ENCODE data around the gene SPG7.
"Not testable (repeated sequence)": the region's sequence is repeated elsewhere in the genome, so short reads cannot be mapped to it uniquely, and the experiment has no call there.

Gene SPG7

DNA sequence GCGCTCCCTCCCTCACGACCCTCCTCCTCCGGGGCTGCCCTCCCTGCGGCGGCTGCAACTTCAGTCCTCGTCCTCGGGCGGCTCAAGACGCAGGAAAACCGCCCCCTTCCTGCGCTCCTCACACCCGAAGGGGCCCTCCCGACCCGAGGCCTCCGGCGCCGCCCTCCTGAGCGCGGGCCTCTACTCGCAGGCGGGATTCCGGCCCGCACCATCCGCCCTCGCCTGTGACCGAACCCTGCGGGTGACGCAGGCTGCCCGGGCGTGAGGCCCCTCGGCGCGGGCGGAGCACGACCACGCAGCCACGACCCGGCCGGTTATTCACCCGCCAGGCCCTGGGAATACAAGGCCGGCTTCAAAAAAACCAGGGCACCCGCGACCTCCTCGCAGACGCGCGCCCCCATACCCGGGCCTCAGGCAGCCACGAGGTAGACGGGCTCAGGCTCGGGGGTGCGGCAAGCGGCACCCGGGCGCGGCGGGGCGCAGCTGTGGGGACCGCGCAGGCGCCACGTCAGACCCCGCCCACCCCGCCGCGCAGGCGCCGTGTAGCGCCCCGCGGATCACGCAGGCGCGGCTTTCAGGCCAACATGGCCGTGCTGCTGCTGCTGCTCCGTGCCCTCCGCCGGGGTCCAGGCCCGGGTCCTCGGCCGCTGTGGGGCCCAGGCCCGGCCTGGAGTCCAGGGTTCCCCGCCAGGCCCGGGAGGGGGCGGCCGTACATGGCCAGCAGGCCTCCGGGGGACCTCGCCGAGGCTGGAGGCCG lies at the start of gene SPG7:
Gene SPG7, plus strand, starts transcription at position 570 of the 757 bp plus-strand sequence. Its CDS starts 15 bp downstream, at position 585.
- DNase-seq, result peak; percentile 50

DNA sequence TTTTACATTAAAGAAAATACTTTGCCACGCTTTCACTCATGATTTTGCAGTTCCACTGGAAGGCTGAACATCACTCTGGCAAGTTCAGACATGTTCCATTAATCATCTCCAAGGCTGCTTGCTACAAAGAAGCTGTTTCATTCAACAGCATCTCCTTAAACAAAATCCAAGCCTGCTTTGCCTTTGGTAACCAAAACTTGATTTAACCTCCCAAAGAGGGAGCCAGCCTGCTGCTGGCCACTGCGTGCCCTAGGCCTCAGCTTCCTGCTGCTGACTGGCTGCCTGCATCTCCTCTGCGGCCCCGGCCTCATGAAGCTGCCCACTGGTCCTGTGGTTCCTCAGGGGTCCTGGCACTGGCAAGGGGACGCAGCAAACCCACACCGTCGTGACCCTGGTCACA lies 49.7 kb upstream of the SPG7 start:
- DNase-seq, result no peak

DNA sequence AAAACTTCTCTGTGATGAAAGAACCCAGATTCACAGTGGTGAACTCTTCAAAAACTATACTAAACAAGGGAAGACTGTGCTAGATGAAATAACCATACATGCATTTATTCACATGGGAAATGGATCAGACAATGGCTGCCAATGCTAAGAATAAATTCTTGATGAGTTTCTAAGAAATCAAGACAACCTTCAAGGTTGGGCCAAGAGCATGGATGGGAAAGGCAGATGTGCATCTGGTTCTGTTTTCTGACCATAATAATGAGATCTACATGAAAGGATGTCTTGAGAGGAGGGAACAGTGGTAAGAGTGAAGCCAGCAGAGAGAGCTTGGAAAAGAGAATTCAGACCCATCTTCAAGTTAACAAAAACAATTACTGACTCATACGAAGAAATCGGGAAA lies 49.2 kb upstream of the SPG7 start:
- DNase-seq, result no peak

GRCh38 chr16:89460556-89460955 lies 47.6 kb upstream of the SPG7 start:
- no peak for DNase-seq

DNA sequence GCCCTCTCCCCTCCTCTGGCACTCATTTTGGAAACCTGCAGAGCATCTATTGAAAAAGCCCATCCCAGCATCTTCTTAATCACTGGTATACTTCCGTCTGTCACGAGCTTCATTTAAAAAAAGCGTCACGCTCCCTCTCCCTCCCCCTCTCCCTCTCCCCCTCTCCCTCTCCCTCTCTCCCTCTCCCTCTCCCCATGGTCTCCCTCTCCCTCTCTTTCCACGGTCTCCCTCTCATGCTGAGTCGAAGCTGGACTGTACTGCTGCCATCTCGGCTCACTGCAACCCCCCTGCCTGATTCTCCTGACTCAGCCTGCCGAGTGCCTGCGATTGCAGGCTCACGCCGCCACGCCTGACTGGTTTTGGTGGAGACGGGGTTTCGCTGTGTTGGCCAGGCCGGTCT lies 46.3 kb upstream of the SPG7 start:
- DNase-seq, result not testable (repeated sequence)

- not testable (repeated sequence) for DNase-seq
Measured at GRCh38 chr16:89462639-89463038, 45.6 kb upstream of the SPG7 start.

GRCh38 chr16:89463312-89463711 lies 44.9 kb upstream of the SPG7 start:
- not testable (repeated sequence) for DNase-seq

GRCh38 chr16:89466920-89467319 lies 41.3 kb upstream of the SPG7 start:
- DNase-seq, result no peak

- DNase-seq, result no peak
Measured at GRCh38 chr16:89467382-89467781, 40.8 kb upstream of the SPG7 start.

DNA sequence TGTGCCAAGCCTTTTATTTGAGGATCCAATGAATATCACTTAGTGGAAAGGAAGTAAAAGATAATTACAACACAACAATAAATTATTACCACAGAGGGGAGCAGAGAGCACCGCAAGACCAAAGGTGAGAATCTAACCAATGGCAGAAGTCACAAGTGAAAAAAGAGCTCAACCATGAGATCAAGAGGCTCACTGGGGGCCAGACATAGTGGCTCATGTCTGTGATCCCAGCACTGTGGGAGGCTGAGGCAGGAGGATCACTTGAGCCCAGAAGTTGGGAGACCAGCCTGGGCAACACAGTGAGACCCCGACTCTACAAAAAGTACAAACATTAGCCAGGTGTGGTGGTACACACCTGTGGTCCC lies 35.5 kb upstream of the SPG7 start:
- DNase-seq, result no peak

DNA sequence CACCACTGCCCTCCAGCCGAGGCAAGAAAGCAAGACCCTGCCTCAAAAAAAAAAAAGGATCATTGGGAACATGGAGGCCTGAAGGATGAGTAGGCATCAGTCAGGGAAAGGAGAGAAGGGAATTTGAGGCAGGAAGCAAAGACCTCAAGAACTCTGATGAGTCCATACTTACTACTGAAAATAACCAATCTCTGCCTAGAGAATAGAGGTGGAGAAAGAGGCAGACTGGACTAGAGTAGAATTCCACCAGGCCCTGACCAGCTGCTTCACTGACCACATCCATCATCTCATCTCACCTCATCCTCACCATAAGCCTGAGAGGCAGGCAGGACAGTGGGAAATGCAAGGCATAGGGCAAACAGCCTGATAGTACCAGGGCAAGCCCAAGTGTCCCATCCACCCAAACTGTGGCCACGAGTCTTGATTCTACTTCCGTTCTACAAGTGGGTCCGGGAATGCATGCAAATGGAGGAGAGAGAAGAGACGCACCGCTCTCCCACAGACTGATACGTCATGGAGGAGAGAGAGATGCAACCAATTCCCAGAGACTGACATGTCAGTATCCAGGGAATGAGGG lies 35.0 kb upstream of the SPG7 start:
- no peak for DNase-seq

GRCh38 chr16:89473791-89474414 lies 34.3 kb upstream of the SPG7 start:
- DNase-seq, result no peak

GRCh38 chr16:89475144-89475543 lies 33.1 kb upstream of the SPG7 start:
- no peak for DNase-seq

DNA sequence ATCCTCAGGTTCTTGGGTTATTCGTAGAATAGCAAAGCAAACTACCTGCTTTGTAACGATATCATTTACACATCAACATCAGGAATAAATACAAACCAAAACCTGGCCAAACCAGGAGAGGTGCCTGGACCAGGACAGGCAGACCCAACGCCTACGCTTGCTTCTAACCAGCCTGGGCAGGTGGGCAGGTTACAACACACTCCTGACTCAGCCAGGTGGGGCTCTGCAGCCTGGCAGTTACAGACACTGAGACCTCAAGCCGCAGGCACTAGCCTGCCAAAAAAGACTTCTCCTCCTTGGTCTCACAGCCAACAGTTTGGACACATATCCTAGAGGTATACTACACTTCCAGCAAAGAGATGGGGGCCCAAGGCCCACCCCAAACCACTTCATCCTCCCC lies 31.8 kb upstream of the SPG7 start:
- DNase-seq, result no peak

GRCh38 chr16:89476811-89477261 lies 31.4 kb upstream of the SPG7 start:
- DNase-seq, result no peak

DNA sequence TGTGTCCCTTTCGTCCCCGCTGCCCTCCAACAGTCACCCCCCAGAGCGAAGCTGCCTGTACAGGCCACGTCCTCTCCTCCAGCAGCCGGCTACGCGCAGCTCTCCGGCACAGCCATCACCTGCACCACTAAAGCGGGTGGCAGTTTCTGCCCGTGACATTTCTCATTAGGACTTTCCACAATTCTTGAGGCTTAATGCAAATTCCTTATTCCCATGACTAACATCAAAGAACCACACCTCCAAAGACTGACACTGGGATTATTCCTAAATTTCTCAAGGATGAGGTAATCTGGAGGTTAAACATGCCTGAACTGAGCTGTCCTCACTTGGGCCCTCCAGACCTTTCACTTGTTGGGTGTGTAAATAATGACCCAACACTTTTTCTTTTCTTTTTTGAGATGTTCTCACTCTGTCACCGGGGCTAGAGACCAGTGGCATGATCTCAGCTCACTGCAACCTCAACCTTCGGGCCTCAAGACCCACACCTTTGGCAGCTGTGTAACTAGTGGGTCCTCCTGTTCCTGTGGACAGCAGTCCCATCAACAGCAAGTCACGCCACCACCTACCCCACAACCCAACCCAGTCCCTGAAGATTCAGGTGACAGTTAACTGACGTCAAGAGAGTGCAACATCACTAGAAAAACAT lies 29.5 kb upstream of the SPG7 start:
- no peak for DNase-seq

DNA sequence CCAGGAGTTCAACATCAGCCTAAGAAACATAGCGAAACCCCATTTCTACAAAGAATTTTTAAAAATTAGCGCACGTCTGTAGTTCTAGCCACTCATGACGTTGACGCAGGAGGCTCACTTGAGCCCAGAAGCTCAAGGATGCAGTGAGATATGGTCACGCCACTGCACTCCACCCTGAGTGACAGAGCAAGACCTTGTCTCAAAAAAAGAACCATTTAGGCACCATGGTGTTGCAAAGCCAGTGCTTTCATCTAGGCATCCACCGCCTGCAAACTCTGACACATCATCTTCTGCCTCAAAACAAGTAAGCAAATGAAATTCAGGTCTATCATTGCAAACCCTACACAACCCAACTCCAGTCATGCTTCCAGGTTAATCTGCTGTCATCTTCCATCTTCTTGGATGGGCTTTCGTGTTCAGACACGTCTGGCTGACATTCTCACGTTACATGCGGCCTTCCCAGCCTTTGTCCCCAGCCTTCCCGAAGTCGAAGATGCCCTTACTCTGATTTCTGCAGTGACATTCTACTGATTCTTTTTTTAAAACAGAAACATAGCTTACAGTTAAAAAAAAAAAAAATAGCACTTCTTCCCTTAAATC lies 26.7 kb upstream of the SPG7 start:
- DNase-seq, result no peak

GRCh38 chr16:89482150-89482816 lies 25.9 kb upstream of the SPG7 start:
- DNase-seq, result no peak

DNA sequence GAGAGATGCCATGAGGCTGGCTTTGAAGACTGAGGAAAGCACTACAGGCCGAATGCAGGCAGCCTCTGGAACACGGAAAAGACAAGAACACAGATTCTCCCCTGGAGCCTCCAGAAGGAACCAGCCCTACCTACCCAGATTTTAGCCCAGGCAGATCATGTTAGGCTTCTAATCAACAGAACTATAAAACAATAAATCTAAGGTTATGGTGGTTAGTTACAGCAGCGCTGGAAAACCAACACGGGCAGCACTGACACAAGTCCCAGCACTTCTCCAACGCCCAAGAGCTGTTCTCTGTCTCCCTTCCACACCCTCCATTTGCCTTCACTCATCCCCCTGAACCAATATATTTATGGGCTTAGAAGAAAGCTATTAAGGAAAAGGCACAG lies 25.4 kb upstream of the SPG7 start:
- DNase-seq, result no peak

- no peak for DNase-seq
Measured at GRCh38 chr16:89484041-89484501, 24.1 kb upstream of the SPG7 start.

- DNase-seq, result no peak
Measured at GRCh38 chr16:89484923-89485679, 23.1 kb upstream of the SPG7 start.

GRCh38 chr16:89485701-89486246 lies 22.4 kb upstream of the SPG7 start:
- no peak for DNase-seq
